ENCODE measurements around the gene SEZ6L. TPM values are rescaled to one million over a fixed set of nuclear protein-coding genes. Genes with fewer than 3 reads are reported as not detected.

The SEZ6L gene
- total RNA-seq, 1 experiment from 2014 or later, result 0.13 TPM

DNA sequence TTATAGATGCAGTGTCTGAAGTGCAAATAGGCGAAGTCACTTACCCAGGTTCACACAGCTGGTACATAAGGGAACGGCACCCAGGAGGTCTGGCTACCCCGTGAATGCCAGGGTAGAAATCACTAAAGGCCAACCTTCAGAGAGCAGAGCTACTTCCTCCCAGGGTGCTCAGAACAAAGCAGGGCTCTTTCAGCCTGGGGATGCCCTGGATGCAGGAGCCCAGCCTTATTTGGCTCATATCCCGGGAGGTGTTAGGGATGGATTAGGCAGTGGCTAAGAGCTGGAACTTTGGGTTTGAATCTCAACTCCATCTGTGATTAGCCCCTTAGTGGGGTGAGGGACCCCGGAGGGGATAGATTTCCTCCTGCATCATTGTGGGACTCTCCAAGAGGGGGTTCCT lies 226.7 kb downstream of the SEZ6L start:
- Histone ChIP-seq H2AK5ac (ENCODE audit: insufficient read length, low read length) (no peak overlapping the region), H2BK20ac (ENCODE audit: low read depth, low read length, poor library complexity, severe bottlenecking) (no peak overlapping the region), H2BK12ac (ENCODE audit: insufficient read length, low read depth, low read length) (no peak overlapping the region), H4K5ac (ENCODE audit: insufficient read length, low read depth, low read length) (no peak overlapping the region), H3K4ac (ENCODE audit: low read depth, low read length) (no peak overlapping the region), H2BK120ac (ENCODE audit: low read depth, low read length, poor library complexity, severe bottlenecking) (no peak overlapping the region), H3K27me3 (ENCODE audit: insufficient read depth, low read length) (no peaks in the 10 kb centered on the region), H3K23me2 (ENCODE audit: insufficient read length, low read depth, low read length, poor library complexity, severe bottlenecking) (no peaks in the 10 kb centered on the region), H3K23ac (ENCODE audit: insufficient read length, low read depth, low read length) (no peak overlapping the region), H3K56ac (ENCODE audit: insufficient read length, low read depth, low read length) (no peak overlapping the region), H3K9ac (ENCODE audit: extremely low read depth, insufficient read length, low read length) (no peak overlapping the region), H3K27ac (ENCODE audit: insufficient read length, low read depth, low read length) (no peak overlapping the region), H3K9me3 (ENCODE audit: control insufficient read depth, low read depth, low read length) (no peaks in the 10 kb centered on the region), H3K4me1 (ENCODE audit: insufficient read depth, low read length) (no peaks in the 10 kb centered on the region), H3K79me1 (ENCODE audit: insufficient read depth, low read depth, low read length, poor library complexity, severe bottlenecking) (no peaks in the 10 kb centered on the region), H3K14ac (ENCODE audit: insufficient read depth, low read length) (no peak overlapping the region), H3K18ac (ENCODE audit: insufficient read length, low read depth, low read length) (no peak overlapping the region), H2BK15ac (ENCODE audit: low read depth, low read length) (no peak overlapping the region), H2AFZ (ENCODE audit: low read length) (no peak overlapping the region), H4K8ac (replicated peaks; ENCODE audit: insufficient read length, low read depth, low read length) (no peak overlapping the region), H2BK5ac (ENCODE audit: insufficient read length, low read length) (no peak overlapping the region), H4K20me1 (ENCODE audit: control insufficient read depth, insufficient read depth, insufficient read length) (no peaks in the 10 kb centered on the region), H4K91ac (ENCODE audit: insufficient read length, low read depth, low read length) (no peak overlapping the region), H3K79me2 (ENCODE audit: insufficient read depth, low read length) (no peaks in the 10 kb centered on the region), H3K4me2 (ENCODE audit: insufficient read depth, insufficient read length, low read length) (no peak overlapping the region), H3T11ph (ENCODE audit: low read length) (no peak overlapping the region)
- H3K4me1 Mint-ChIP-seq, result peaks cover 5 to 19% of the 10 kb centered on the region in 2 experiments
- TF ChIP-seq, protein P1, sequence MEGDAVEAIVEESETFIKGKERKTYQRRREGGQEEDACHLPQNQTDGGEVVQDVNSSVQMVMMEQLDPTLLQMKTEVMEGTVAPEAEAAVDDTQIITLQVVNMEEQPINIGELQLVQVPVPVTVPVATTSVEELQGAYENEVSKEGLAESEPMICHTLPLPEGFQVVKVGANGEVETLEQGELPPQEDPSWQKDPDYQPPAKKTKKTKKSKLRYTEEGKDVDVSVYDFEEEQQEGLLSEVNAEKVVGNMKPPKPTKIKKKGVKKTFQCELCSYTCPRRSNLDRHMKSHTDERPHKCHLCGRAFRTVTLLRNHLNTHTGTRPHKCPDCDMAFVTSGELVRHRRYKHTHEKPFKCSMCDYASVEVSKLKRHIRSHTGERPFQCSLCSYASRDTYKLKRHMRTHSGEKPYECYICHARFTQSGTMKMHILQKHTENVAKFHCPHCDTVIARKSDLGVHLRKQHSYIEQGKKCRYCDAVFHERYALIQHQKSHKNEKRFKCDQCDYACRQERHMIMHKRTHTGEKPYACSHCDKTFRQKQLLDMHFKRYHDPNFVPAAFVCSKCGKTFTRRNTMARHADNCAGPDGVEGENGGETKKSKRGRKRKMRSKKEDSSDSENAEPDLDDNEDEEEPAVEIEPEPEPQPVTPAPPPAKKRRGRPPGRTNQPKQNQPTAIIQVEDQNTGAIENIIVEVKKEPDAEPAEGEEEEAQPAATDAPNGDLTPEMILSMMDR (conservative IDR thresholded peaks at IDR 0.05), result no peak
- H3K36me3 Mint-ChIP-seq (ENCODE audit: insufficient read depth in 1 of 3, low read depth in 3 of 3), result no peaks in the 10 kb centered on the region
- no peak overlapping the region for H3K4me3 Mint-ChIP-seq
- WGBS (ENCODE audit: extremely low coverage, insufficient read length, low lambda C conversion rate), result no CpG with 5 or more reads among the region's 5 CpGs
- no peak for DNase-seq
- H3K27me3 Mint-ChIP-seq (ENCODE audit: low read depth), result no peaks in the 10 kb centered on the region; the same call in 1 of the 2 replicates
- no peak overlapping the region for H3K27ac Mint-ChIP-seq
- no peaks in the 10 kb centered on the region for H3K9me3 Mint-ChIP-seq
